HG03064 (cell line): ENCODE data around the gene RGL2.

ENCODE experiments used
- ATAC-seq: cut with Tn5 transposase; IDR thresholded peaks from one replicate; pipeline ENCODE4 v1.9.1; 2021; ENCODE audit warnings: low read depth; ENCODE audit not compliant: unreplicated experiment

Gene RGL2

DNA sequence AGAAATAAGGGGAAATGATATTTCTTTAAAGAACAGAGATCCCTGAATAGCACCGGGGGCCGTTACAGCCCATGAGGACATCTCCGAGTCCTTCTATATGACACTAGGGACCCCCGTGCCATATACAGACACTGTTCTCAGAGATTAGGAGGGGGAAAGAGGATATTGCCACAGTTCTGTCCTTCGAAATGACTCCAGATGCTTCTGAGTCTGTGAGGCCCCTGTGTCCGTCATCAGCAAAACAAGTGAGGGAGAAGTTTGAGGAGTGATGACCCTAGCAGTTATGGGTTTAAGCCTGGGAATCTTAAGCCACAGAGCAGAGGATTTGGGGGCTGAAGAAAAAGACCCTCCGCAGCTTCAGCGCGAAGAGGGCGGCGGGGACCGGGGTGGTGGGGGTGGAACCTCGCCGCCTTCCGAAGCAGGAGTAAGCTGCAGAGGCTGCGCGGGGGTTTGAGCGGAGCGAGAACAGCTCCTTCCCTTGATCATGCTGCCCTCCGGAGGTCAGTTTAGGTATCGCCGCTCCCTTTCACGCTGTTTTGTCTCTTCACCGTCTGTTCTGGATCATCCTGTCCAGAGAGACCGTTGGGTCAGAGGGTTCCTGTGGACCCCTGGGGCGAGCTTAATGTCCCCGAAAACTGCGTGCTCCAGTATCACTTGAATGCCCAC lies 50.6 kb downstream of the RGL2 start:
- ATAC-seq: no peak

DNA sequence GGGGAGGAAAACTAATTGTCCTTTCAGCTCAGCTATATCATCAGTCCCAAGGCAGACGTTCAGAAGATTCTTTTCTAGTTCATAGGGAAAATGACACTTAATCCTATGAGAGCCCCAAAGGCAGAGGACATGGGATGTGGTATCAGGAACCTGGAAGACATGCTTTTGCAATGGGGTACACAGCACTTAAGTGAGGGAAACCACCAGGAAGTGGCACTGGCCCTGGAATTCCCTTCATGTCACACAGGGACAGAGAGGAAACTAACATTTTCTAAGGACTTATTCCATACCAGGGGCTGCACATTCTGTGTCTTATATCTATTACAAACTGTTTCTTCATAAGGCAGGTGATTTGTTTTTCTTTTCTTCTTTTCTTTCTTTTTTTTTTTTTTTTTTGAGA lies 55.3 kb downstream of the RGL2 start:
- no peak for ATAC-seq

DNA sequence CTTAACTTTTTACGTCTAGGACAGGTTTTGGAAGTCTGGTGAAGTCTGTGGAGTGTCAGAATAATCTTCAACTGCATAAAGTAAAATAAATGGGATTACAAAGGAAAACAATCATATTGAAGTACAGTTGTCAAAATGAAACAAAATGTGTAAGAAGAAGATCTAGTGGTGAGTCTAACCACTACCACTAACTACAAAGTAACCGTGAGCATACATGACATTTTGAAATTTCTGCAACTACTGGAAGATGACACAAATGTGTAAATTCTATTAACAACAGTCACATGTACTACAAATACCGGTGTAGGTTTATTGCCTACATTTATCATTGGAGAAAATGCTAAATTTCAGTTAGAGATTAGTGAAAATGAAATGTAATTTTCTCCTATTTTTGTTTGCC lies 56.8 kb downstream of the RGL2 start:
- no peak for ATAC-seq
